Measurements from ENCODE around the gene TUFT1.

Gene TUFT1

GRCh38 chr1:151510020-151510405 is 30.1 kb upstream of the TUFT1 start:
- H3K4me1 Mint-ChIP-seq, result peaks cover 41% of the 10 kb centered on the region
- peaks cover 42% of the 10 kb centered on the region for H3K27me3 Mint-ChIP-seq (ENCODE audit: low read depth, poor library complexity)
- no peak for TF ChIP-seq CTCF (IDR thresholded peaks at IDR 0.05)
- peak overlapping the region; percentile 88 for H3K4me3 Mint-ChIP-seq
- DNase-seq, result peak; percentile 10
- no peaks in the 10 kb centered on the region for H3K9me3 Mint-ChIP-seq
- H3K27ac Mint-ChIP-seq, result no peak overlapping the region
- H3K36me3 Mint-ChIP-seq (ENCODE audit: low read depth), result no peaks in the 10 kb centered on the region

GRCh38 chr1:151510614-151510956 is 29.5 kb upstream of the TUFT1 start:
- peaks cover 41% of the 10 kb centered on the region for H3K4me1 Mint-ChIP-seq
- H3K27ac Mint-ChIP-seq, result no peak overlapping the region
- H3K36me3 Mint-ChIP-seq (ENCODE audit: low read depth), result no peaks in the 10 kb centered on the region
- peaks cover 37% of the 10 kb centered on the region for H3K27me3 Mint-ChIP-seq (ENCODE audit: low read depth, poor library complexity)
- no peaks in the 10 kb centered on the region for H3K9me3 Mint-ChIP-seq
- TF ChIP-seq CTCF (IDR thresholded peaks at IDR 0.05), result no peak
- peak overlapping the region; percentile 88 for H3K4me3 Mint-ChIP-seq
- DNase-seq, result no peak

- Mint-ChIP-seq H3K9me3 (no peaks in the 10 kb centered on the region), H3K27ac (no peak within 1 kb of the TSS), H3K4me3 (peak within 1 kb of the TSS; percentile 88), H3K4me1 (peaks cover 43% of the 10 kb centered on the region), H3K27me3 (ENCODE audit: low read depth, poor library complexity) (peaks cover 35% of the 10 kb centered on the region), H3K36me3 (ENCODE audit: low read depth) (no peaks in the 10 kb centered on the region)
- DNase-seq, result peak; percentile 96
- TF ChIP-seq CTCF (IDR thresholded peaks at IDR 0.05), result no peak
Observed at GRCh38 chr1:151510957-151511635, 29.0 kb upstream of the TUFT1 start, which contains the start of gene CGN. CGN (plus strand) TSS chr1:151511387; CDS start chr1:151518520, 7,133 bp downstream.

GRCh38 chr1:151511636-151512215 is 28.4 kb upstream of the TUFT1 start:
- Mint-ChIP-seq H3K4me3 (peak overlapping the region; percentile 88), H3K4me1 (peaks cover 45% of the 10 kb centered on the region), H3K9me3 (no peaks in the 10 kb centered on the region), H3K27me3 (ENCODE audit: low read depth, poor library complexity) (peaks cover 32% of the 10 kb centered on the region), H3K36me3 (ENCODE audit: low read depth) (no peaks in the 10 kb centered on the region), H3K27ac (no peak overlapping the region)
- TF ChIP-seq CTCF (IDR thresholded peaks at IDR 0.05), result no peak
- DNase-seq, result peak; percentile 67

- Mint-ChIP-seq H3K36me3 (ENCODE audit: low read depth) (no peaks in the 10 kb centered on the region), H3K4me3 (peak overlapping the region; percentile 88), H3K27ac (no peak overlapping the region), H3K4me1 (peaks cover 45% of the 10 kb centered on the region), H3K9me3 (no peaks in the 10 kb centered on the region), H3K27me3 (ENCODE audit: low read depth, poor library complexity) (peaks cover 32% of the 10 kb centered on the region)
- peak; percentile 16 for DNase-seq
- no peak for TF ChIP-seq CTCF (IDR thresholded peaks at IDR 0.05)
Observed at GRCh38 chr1:151512326-151512725, 27.8 kb upstream of the TUFT1 start.
